Left ventricle myocardium superior (tissue), 1 donor: ENCODE measurements around the gene TMEM121B. TPM values are rescaled to one million over a fixed set of nuclear protein-coding genes. Genes with fewer than 3 reads are reported as not detected.

ENCODE experiments used
- ATAC-seq: fragments of 200-7000 bp; cut with Tn5 transposase; one replicate; pipeline ENCODE4 v1.9.1; 2020; ENCODE audit warnings: mild to moderate bottlenecking, moderate library complexity
- DNase-seq: peaks from one replicate; pipeline ENCODE4 v3.0.0-alpha.2; 2020
- intact Hi-C: fragments of 100-400 bp; cut with micrococcal nuclease; formaldehyde crosslinking; loops from one replicate; pipeline ENCODE4 v1.11.0; 2022
- total RNA-seq: library from RNA; stranded (reverse); fragmentation: NEBNext Ultra II Directional; extraction: Animal tissue kit (Norgen Biotek cat#: 25700); gene quantifications from one replicate; pipeline ENCODE4 v1.2.1, GENCODE V29; 2021
- donor health status: DM: no; HTN: yes; CAD: no; lungs with severe emphysema.

TMEM121B gene
- total RNA-seq, 1 donor from 2014 or later = 1.7 TPM

- DNase-seq (no peak), ATAC-seq (no peak)
- intact Hi-C loops = no loop called here
These were observed 5.9 kb downstream of the TMEM121B start for GRCh38 chr22:17115236-17115635.

- no peak for ATAC-seq
- intact Hi-C loops = no loop called here
- no peak for DNase-seq
These were observed 6.3 kb downstream of the TMEM121B start for GRCh38 chr22:17114898-17115235.

GRCh38 chr22:17114173-17114897, 6.8 kb downstream of the TMEM121B start:
- no peak for DNase-seq
- intact Hi-C loops = no loop called here
- no peak for ATAC-seq

GRCh38 chr22:17113600-17113999, 7.6 kb downstream of the TMEM121B start:
- DNase-seq (no peak), ATAC-seq (no peak)
- intact Hi-C loops = no loop called here

- intact Hi-C loops = no loop called here
- DNase-seq = no peak
- ATAC-seq = no peak
These were observed 8.6 kb downstream of the TMEM121B start for GRCh38 chr22:17112491-17113042.

GRCh38 chr22:17110791-17111550, 10.2 kb downstream of the TMEM121B start:
- ATAC-seq (no peak), DNase-seq (no peak)
- intact Hi-C loops = no loop called here

- DNase-seq (no peak), ATAC-seq (no peak)
- intact Hi-C loops = no loop called here
These were observed 11.2 kb downstream of the TMEM121B start for GRCh38 chr22:17109976-17110375.

GRCh38 chr22:17109113-17109865, 11.9 kb downstream of the TMEM121B start:
- DNase-seq (no peak), ATAC-seq (no peak)
- intact Hi-C loops = no loop called here

- no peak for ATAC-seq
- no peak for DNase-seq
- intact Hi-C loops = no loop called here
These were observed 12.7 kb downstream of the TMEM121B start for GRCh38 chr22:17108256-17109112.

- intact Hi-C loops = no loop called here
- no peak for ATAC-seq
- no peak for DNase-seq
These were observed 13.7 kb downstream of the TMEM121B start for GRCh38 chr22:17107547-17107810.

GRCh38 chr22:17106785-17107546, 14.2 kb downstream of the TMEM121B start:
- intact Hi-C loops = no loop called here
- DNase-seq = no peak
- ATAC-seq = peak; percentile 55

- no peak for DNase-seq
- peak; percentile 55 for ATAC-seq
- intact Hi-C loops = no loop called here
These were observed 14.9 kb downstream of the TMEM121B start for GRCh38 chr22:17106161-17106784.

GRCh38 chr22:17105143-17106129, 15.7 kb downstream of the TMEM121B start:
- no peak for DNase-seq
- no peak for ATAC-seq
- intact Hi-C loops = no loop called here

- no peak for ATAC-seq
- DNase-seq = no peak
- intact Hi-C loops = no loop called here
These were observed 16.7 kb downstream of the TMEM121B start for GRCh38 chr22:17104336-17104935.

GRCh38 chr22:17103351-17103750, 17.8 kb downstream of the TMEM121B start:
- intact Hi-C loops = no loop called here
- ATAC-seq = no peak
- DNase-seq = no peak

GRCh38 chr22:17102297-17102667, 18.9 kb downstream of the TMEM121B start:
- DNase-seq (no peak), ATAC-seq (no peak)
- intact Hi-C loops = no loop called here
